Endometrium (tissue), 2 donors: ENCODE data around the gene PPIB.

Source experiments
- FAIRE-seq: peaks from 2 replicates; lab custom pipeline; 2012; peaks lifted over from hg19 to GRCh38; lab: Jason Lieb, UNC
- donor health status: control.
- donor health status: control.

The PPIB gene

DNA sequence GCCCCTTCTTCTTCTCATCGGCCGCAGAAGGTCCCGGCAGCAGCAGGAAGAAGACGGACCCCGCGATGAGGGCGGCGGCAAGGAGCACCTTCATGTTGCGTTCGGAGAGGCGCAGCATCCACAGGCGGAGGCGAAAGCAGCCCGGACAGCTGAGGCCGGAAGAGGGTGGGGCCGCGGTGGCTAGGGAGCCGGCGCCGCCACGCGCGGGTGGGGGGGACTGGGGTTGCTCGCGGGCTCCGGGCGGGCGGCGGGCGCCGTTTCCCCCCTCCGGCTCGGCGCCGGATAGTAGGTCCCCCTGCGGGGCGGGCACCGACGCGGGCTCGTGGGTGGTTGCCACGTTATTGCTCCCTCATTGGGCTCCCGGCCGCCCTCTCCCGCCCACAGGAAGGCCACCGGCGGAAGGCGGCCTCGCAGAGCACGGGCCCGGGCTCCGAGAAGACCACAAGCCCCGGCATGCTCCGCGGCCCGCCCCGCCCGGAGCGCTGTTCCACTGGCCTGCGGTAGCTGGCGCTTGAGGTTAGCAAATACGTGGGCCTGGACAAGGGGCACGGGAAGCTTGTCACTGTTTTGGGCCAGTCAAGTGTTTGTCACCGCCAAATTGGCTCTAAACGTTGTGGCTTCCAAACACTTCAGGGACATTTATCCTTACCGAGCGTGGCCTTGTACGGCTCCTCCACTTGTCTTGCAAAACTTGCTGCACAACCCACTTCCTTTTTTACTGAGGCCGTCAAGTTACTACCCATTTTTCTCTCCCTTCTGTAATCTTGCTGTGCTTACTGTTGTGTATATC, at the start of gene PPIB:
Gene PPIB, minus strand, starts transcription at position 154 of the 790 bp plus-strand sequence. Its CDS starts 36 bp downstream, at position 118.
- FAIRE-seq: no peak

DNA sequence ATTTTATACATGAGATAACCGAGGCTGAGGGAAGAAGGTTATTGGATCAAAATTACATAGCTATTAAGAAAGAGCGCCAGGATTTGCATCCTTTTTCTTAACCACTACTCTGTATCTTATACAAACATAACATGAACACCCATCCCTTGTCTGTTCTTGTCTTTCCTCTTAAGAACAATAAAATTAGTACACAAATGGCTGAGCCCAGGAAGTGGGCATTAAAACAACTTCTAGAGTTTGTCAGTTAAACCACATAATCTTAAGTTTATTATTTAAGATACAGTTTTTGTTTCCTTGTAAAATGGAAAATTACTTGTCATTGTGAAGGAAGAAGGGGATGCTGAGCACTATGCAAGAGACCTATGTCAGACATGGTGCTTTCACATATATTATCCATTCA, 48.9 kb upstream of the PPIB start:
- FAIRE-seq: no peak

DNA sequence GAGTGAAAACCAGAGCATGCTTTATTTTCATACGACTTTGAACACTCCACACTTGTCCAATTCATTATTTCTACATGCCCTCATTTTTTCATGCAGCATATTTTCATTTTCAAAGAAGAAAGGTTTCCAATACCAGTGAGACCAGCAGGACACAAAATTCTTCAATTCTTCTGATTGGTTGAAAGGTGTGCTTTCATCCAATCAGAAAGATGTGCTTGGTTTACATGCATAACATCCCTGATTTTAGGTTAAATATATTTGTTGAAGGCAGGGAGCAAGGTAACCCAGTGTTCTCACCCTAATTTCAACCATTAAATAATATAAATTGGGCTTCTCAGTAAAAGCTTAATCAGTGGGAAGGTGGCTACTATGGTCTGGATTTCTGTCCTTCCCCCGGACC, 47.5 kb upstream of the PPIB start:
- no peak for FAIRE-seq

DNA sequence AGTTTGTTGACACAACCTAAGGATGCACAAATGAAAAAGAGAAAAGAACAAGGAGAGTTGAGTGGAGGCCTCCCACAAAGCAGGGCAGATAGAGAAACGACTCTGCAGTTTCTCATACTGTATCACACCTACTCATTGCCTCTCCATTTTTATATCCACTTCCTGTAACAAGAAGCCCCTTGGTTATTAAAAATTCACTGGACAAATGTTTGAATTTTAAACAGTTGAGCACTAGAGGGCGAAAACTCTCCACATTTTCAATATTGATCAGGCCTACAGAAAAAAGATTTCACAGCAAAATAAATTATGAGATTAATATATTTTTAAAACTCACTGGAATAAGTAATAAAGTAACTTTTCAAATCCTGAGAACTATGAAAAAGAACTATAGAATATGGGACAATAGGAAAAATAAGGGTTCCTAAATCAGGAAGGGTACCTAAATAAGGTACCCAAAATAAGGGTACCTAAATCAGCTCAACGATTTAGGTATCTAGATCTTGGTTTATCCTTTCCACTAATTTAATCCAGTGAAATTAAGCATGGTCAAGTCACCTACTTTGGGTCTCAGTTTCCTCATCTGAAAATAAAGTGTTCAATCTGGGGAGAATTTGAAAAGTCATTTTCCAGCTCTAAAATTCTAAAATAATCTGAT, 47.0 kb upstream of the PPIB start:
- FAIRE-seq: peak; percentile 95

DNA sequence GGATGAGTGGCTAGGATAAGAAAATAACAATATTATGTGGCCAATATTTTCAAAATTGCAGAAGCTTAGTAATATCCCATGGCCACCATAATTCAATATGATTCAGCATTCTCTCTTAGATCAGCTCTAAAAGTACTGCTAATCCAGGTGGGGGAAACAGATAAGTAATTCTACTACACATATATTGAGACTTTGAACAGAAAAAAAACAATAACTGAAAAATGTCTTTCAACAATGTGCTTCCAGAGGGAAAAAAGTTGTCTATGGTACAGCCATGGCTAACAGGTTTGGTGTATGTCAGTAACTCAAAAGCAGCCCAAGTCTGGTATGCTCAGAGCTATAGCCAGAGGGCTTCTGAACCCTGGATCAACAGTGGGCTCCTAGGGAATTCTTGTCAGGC, 42.4 kb upstream of the PPIB start:
- FAIRE-seq: no peak

DNA sequence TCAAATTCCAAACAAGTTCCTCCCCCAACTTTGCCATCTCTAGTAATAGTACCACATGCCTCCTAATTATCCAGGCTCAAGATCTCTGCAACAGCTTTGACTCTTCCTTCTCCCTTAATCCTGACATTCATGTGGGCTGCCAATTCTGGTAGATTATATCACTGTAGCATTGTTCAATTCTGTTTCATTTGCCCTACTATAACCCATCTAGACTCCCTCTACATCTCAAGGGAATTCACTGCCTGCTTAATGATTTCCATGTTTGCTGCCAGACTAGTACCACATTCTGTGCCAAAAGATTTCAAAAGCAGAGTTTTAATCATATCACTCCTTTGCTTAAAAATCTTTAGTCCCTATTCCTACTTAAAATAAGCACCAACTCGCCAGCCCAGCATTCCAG, 34.6 kb upstream of the PPIB start:
- FAIRE-seq: no peak

DNA sequence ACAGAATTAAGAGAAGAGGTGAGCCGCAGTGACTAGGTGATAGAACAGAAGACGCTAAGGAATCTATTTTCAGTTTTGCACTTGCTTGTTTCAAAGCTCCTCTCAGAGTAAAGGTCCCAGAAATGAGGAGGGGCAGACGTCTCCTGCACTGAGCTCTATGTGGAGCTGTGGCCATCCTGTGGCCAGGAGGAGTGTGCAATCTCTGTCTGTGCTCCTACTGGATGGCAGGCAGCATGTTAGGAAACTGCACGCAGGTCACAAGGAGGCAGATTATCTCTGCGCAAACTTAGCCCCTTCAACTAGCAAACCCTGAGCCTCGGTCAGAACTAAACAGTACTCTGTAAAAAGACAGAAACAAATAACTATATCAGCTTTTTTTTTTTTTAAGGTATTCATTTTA, 31.1 kb upstream of the PPIB start:
- no peak for FAIRE-seq

DNA sequence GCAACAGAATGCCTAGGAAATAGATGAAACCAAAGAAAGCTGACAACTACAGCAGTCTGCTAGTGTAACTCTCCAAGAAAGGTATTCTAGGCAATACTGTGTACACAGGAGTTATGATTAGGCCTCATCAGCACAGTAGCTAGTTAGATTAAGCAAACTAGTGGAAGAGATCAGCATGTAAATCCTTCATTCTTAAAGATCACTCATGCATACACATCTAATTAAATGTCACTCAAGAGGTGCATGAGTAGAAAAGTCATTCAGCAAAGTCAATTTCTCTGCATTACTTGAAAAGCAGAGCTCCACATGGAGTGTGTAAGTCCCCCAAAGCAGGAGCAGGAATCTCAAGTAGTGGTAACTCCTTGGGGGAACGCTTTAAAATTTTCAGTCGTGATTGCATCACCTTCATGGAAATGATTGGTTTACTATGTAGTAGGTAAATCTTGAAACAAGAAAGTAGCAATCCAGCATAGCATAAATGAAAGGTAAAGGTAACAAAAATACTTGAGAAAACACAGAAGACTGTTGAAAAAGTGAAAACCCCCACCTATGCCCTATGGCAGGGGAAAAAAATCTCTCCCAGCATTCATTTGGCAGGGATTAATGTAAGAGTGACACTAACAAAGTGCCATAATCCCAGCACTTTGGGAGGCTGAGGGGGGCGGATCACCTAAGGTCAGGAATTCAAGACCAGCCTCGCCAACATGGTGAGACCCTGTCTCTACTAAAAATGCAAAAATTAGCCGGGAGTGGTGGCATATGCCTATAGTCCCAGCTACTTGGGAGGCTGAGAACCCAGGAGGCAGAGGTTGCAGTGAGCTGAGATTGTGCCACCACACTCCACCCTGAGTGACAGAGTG, 29.4 kb upstream of the PPIB start:
- no peak for FAIRE-seq

DNA sequence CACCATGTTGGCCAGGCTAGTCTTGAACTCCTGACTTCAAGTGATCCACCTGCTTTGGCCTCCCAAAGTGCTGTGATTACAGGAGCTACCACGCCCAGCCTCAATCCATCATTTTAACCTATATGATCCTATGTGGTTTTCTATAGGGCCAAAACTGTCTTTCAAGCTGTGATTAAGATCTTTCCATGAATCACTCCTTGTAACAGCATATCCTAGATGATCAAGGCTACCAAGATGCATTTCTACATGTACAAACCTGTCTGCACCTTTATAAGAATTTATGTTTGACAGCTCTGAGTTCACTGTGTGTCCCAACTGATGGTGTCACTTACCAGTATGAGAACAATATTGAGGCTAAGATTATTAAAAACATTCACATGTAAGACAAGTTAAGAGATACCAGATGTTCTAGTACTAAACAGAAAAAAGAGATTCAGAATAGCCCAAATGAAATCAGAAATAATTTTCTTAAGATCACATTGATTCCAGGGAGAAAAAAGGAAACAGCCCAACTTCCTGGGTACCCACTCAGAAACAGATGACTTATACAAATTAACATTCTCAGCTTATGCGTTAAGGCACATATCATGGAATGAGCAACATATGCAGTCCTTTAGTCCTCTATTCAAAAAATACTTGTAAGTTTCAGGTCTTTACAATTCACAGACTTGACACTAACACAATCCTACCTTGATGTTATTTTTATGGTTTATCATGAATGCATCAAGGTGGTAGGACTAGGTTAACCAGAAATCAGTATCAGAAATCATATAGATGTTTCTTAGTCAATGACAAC, 24.8 kb upstream of the PPIB start:
- FAIRE-seq: no peak

DNA sequence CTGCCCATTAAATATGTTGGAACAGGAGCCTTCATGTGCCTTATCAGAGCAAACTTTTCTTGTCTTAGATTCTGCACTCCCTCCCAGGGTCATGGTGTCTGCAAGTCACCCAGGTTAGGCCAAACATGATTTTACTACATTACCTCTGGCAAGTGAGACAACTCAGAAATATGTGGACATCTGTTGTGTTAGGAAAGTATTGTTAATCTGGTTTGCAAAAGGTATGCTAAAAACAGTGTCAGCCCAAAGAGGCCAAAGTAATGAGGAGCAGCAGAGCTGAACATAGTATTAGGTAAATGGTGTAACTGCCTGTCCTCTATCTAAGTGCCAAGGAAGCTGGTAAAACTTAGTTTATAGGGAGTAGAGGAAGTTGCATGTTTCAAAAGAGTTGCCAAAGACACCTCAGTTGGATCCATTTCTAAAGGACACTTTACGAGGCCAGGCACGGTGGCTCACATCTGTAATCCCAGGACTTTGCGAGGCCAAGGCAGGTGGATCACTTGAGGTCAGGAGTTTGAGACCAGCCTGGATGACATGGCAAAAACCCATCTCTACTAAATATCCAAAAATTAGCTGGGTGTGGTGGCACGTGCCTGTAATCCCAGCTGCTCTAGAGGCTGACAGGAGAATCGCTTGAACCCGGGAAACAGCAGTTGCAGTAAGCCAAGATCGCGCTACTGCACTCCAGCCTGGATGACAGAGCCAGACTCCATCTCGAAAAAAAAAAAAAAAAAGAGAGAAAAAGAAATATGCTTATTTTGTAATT, 22.5 kb upstream of the PPIB start:
- FAIRE-seq: no peak

DNA sequence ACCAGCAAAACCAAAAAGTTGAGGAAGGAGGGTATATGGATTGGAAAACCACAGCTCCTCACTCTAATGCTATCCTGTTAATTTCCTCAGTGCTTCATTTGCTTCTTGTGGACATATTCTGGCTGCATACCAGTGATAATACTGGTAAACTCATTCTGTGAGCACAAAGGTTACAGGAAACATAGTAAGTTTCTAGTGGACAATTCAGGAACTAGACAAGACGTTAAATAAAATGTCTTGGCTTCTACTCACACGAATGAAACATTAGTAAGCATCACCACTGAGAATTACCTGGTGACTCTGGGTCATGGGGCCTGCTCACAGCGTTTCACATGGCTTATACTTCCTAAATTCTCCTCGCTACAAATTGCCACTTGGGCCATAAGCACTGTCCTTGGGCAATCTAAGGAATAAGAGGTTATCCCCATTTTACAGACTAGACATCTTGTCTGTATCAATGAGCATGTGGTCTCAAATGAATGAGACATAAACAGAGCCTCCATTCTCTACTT, 20.1 kb upstream of the PPIB start:
- no peak for FAIRE-seq

DNA sequence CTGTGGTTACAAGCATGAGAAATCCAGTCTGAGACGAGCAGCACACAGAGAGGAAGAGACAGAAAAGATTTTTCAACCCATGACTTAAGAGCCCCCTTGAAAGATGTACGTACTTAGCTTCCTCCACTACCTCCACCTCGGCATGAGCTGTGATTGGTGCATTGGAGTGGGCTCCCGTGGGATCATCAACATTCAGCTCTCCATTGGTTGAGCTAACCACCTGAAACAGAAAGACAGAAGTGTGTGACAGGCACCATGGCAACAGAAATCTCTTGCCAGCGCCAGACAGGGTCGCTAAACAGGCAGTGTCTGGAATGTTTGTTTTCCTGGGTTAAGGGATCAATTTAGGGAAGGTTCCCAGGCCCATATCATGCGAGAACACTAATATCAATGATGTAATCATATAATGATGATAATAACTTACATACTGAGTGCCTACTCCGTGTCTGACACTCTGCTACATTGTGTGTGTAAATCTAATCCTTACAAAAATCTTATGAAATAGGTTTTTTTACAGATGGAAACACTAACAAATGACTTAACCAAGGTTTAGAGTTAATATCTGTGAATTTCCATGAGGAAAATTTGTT, 17.5 kb upstream of the PPIB start:
- no peak for FAIRE-seq

DNA sequence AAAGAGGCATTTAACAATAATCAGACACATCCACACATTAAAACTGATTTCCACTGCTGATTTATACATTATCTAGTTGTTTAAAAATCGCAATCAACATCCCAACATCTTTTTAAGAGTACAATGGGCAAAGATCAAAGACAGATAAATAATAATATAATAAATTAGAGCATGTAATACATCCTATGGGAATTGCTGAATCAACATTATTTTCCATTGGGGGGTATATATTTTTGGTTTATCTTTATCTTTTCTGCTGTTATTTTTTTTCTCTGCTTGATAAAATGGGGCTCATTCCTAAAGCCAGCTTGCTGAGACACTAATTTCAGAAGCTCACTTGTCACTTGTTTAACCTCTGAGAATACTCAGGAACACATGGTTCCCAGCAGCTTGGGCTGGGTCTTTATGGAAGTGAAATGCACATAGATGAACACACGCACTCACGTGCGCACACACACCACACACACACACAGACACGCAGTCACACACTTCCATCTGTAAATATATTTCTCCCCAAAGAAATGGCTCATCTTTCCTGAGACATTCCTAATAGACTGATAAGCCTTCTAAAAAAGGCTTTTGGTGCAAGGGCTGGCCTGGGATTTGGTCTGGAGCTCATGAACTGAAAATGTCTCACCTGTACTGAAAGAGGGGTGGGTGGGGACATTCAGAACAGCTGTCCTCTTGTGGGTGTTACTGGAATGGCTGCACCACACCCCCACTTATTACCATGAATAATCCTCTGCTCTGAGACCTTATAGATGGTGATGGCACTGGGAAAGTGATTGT, 3.5 kb upstream of the PPIB start:
- no peak for FAIRE-seq

DNA sequence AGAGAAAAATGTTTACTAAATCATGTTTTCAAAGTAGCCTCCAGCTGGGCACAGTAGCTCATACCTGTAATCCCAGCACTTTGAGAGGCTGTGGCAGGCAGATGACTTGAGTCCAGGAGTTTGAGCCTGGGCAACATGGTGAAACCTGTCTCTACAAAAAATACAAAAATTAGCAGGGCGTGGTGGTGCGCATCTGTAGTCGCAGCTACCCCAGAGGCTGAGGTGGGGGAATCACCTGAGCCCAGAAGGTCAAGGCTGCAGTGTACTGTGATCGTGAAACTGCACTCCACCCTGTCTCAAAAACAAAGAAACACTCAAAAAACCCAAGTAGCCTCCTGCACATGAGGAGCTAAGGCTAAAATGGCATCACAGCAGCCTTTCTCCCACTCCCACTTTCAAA, 1.6 kb upstream of the PPIB start:
- FAIRE-seq: no peak

DNA sequence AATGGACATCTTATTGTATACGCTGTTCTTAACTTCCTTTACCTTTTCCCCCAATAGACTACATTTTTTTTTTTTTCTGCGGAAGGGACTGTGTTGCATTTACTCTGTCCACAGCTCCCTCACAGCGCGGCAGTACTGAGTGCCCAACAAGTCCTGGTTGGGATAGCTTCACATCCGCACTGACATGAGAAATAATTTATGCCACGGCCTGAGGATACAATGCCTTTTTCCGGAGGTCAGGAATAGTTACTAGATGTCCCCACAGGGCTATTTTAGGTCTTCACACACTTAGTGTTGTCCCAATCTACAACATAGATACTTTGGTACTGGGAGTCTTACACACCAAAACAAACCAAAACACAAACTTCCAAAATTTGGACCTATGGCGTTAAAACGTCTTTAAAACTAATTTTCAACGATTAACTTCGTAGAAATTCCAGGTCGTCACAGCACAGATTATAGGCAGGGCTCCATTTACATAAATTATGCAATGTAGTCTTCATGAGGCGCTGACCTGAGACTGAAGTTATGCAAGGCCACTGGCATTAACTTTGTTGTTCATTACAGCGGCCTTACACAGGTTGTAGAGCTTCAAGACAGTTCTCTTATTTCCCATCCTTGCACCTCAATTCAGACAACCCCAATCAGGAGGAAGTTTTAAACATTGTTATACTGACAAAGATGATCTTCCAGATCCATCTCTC, 989 bp upstream of the PPIB start:
- no peak for FAIRE-seq

DNA sequence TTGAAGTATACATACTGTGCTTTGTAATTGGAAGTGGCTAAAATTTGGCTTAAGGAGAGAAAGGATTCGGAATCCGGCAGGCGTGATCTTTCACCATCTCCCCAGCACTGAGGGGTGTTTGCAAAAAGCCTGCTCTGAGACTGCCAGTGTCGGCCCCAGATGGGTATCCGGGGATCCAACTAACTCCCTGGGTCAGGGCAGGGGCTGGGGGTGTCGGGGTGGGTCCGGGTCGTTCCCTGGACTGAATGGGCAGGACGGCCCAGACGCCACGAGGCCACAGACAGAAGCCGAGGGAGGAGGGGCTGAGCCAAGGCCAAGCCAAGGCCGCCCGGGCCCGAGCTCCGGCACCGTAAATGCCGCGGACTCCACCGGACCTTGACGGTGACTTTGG, 349 bp downstream of the PPIB start:
- FAIRE-seq: no peak

DNA sequence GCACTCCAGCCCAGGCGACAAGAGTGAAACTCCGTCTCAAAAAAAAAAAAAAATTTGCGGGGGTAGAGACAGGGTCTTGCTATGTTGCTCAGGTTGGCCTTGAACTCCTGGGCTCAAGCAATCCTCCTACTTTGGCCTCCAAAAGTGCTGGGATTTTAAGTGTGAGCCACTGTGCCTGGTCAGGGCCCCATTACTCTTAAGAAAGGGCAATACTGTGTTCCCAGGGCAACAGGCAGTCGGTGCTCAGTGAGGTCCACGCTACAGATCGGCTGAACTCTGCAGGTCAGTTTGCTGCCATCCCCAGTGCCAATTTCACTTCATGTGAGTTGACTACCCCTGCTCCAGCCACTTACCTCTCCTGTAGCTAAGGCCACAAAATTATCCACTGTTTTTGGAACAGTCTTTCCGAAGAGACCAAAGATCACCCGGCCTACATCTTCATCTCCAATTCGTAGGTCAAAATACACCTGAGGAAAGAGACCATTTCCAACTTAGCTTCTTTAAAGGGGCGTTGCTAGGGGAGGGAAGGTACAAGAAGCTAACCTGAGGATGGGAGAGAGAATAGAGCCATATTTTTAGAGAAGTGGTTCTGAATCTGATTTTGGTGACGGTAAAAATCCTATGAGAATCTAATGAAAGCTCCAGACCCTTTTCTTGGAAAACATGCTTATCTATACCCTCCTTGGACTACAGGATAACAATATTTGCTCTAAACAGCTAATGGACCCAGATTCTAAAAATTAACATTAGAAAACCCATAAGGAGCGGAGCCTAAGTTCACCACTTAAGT, 939 bp downstream of the PPIB start:
- FAIRE-seq: no peak

DNA sequence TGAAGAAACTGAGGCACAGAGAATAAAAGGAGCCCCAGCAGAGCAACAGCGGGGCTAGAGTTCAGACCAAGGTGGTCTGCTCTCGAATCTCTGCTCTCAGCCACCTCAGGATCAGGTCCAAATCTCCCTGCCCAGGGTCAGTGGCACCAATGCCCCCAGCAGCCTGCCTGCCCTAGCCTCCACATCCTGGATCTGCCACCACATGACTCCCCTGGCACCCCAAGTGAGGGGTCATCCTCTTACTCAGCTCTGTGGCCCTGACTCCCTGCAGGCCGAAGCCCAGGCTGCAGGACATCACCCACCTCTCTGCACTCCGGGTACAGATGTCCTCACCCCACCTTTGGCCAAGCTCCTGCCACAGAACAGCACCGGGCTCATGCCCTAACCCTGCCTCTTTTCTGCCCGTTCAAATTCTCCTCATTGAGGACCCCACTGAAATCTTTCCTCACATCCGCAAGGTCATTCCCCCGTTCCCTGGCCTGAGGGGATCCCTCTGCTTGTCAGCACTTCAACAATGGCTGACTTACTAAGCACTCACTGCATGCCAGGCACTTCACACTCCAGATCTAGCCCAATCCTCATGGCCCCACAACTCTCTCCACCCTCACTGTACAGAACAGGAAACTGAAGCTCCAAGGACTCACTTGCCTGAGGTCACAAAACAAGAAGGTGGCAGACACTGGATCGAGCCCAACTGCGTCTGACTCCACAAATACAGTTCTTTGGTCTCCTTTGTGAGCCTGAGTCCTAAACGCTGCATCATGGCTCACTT, 4.3 kb downstream of the PPIB start:
- FAIRE-seq: no peak
